HG03045 (cell line): ENCODE results near the gene PGLYRP2.
"Not testable (repeated sequence)": the region's sequence is repeated elsewhere in the genome, so short reads cannot be mapped to it uniquely, and the experiment has no call there.

Experiments used
- ATAC-seq: cut with Tn5 transposase; IDR thresholded peaks from one replicate; pipeline ENCODE4 v1.9.1; 2021; ENCODE audit warnings: mild to moderate bottlenecking, moderate library complexity; ENCODE audit not compliant: unreplicated experiment

The PGLYRP2 gene

DNA sequence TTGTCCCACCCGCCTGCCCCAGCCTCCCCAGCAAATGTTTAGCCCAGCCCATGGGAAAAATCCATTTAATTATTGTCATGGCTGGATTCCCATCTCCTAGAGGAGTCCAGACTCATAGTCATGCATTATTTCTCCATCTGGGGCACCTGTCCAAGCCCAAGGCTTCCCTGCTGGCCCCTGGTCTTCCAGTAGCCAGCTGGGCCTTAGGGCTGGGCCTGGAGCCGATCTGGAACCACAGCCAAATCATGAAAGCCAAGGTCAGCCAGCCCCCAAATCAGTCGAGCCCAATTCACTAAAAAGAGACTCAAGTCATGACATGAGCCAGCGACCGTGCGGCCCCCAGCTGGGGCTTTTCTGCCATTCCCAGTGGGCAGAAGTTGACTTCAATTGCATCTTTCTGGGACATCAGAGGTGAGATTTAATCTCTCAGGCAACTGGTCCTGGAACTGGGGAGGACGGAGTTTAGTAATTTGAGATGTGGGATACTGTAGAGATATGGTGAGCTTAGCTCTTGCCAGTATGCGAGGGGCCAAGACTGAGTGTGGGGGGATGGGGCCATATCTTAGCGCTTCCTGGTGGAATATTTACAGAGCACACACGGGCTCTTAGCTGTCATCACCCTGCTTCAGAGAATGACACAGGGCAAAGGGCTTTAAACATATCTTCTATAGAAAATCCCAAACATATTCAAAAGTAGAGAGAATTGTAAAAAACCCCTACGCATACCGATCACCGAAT, 9.4 kb upstream of the PGLYRP2 start:
- no peak for ATAC-seq

DNA sequence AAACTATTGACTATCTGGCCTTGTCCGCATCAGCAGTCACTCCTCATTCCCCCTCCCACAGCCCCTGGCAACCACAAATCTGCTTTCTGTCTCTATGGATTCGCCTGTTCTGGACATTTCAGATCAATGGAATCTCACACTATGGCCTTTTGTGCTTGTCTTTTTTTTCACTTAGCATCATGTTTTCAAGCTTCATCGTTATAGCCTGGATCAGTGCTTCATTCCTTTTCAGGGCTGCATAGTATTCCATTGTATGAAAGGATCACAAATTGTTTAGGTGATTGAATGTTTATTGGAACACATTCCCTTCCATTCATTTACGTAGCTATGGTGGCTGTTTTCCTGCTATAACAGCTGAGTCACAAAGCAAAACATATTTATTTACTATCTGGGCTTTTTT, 7.7 kb upstream of the PGLYRP2 start:
- no peak for ATAC-seq

DNA sequence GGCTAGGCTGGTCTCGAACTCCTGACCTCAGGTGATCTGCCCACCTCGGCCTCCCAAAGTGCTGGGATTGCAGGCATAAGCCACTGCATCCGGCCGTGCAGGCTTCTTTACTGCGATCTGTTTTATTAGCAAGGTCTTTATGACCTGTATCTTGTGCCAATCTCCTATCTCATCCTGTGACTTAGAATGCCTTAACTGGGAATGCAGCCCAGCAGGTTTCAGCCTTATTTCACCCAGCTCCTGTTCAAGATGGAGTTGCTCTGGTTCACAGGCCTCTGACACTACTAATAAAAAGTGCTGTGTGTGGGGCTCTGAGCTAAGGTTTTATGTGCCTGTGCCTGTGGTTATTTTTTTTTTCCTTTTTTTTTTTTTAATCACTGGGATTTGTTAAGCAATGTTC, 6.5 kb upstream of the PGLYRP2 start:
- not testable (repeated sequence) for ATAC-seq

DNA sequence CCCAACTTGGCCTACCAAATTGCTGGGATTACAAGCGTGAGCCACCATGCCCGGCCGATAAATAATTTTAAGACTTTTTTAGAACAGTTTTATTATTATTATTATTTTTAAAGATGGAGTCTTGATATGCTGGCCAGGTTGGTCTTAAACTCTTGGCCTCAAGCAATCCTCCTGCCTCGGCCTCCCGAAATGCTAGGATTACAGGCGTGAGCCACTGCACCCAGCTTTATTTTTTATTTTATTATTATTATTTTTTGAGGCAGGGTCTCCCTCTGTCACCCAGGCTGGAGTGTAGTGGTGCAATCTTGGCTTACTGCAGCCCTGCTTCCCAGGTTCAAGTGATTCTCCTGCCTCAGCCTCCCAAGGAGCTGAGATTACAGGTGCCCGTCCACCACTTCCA, 1.7 kb upstream of the PGLYRP2 start:
- ATAC-seq = not testable (repeated sequence)

DNA sequence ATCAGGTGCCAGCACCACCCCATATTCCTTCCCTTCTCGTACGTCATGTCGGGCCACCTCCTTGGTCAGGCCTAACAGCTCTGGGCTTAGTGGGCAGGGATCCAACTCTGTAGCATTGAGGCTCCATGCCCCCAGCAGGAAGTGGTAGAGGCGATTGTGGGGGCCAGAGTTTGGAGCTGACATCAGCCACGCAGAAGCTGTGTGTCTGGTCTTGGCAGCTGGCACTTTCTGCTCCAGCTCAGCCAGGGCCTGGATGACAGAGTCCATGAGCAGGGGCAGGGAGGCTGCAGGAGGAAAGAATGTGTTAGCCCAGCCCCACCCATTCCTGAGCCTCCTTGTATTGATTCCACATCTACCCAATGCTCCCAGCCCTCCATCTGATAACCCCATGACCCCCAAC, 3.0 kb downstream of the PGLYRP2 start:
- ATAC-seq = no peak

DNA sequence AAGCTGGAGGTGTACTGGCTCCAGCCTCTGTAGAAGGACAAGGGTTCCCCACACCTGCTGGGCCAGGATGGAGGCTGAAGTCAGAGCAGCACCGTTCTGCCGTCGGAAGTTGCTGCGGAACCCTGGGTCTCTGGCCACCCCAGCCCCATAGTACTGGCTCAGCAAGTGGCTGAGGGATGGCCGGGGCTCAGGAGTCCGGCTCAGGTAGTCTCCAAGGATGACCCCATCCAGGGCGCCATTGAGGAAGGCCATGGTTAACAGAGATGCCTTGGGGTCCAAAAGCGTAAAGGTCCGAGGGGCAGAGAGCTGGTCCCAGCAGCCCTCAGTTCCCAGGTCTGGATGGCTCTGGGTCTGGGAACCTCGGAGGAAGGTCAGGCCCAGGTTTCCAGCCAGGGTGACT, 3.7 kb downstream of the PGLYRP2 start:
- ATAC-seq = no peak

DNA sequence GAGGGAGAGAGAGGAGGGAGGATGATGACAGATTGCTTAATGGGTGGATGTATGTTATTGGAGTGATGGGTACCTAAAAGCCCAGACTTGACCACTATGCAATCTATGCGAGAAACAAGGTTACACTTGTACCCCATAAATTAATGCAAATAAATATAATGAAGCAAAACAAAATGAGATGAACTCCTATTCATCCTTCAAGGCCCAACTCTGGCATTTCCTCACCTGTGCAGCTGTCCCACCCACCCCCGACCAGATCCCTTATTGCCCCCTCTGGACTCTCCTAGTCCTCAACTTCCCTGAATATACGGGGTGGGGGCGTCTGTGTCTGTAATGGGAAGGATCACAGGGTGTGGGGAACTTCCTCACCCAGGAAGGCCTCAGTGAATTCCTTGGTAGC, 4.1 kb downstream of the PGLYRP2 start:
- no peak for ATAC-seq

DNA sequence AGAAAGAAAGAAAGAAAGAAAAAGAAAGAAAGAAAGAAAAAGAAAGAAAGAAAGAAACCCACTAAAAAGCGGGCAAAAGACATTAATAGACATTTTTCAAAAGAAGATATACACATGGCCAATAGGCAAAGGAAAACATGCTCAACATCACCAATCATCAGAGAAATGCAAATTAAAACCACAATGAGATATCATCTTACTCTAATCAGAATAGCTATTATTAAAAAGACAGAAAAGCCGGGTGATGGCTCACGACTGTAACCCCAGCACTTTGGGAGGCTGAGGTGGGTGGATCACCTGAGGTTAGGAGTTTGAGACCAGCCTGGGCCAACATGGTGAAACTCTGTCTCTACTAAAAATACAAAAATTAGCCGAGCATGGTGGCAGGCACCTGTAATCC, 5.5 kb downstream of the PGLYRP2 start:
- not testable (repeated sequence) for ATAC-seq

DNA sequence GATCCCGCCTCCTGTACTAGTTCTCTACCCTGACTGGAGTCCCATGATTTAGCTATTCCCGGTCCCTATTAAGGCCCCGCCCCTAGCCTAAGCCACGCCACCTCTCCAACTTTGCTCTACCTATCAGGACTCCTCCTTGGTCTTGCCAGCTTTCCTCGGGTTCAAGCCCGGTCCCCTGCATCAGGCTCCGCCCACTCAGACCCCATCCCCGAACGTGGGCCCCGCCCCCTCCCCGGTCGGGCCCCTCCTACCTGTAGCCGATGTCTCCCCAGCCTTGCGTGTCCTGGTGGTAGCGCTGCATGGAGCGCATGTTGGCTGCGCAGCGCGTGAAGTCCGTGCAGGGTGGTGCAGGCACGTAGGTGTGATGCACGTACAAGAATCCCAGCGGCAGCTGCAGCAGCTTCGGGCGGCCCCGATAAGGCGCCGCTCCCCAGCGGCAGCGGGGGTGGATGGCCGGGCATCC, 7.6 kb downstream of the PGLYRP2 start:
- no peak for ATAC-seq

DNA sequence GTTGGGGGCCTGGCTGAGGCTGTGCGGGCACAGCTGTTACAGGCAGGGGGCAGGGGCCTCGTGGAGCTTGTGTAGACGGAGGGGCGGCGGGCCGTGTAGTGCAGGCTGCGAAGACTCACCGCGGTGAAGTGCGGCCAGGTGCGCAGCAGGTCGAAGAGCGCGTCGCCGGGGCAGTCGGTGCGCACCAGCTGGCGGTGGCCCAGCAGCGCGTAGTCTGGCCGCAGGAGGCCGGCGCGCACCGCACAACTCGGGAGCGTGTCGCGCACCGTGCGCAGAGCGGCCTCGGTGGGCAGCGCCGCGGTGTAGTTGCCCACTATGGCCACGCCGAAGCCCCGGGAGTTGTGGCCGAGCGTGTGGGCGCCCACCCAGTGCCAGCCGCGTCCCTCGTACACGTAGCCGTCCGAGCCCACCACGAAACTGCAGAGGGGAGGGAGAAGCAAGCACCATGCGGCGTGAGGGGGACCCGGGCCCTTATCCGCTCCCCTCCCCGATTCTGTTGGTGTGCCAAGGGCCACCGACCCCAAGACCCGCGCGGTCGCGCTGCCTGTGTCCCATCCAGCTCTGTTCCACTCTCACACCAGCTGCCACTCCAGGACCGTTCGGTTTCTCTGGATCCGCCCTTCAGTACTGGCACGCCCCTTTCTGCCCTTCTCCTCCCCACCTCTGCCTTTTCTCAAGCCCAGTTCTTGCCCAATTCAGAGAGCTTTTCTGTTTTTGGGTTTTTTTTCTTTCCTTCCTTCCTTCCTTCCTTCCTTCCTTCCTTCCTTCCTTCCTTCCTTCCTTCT, 9.6 kb downstream of the PGLYRP2 start:
- ATAC-seq = no peak

DNA sequence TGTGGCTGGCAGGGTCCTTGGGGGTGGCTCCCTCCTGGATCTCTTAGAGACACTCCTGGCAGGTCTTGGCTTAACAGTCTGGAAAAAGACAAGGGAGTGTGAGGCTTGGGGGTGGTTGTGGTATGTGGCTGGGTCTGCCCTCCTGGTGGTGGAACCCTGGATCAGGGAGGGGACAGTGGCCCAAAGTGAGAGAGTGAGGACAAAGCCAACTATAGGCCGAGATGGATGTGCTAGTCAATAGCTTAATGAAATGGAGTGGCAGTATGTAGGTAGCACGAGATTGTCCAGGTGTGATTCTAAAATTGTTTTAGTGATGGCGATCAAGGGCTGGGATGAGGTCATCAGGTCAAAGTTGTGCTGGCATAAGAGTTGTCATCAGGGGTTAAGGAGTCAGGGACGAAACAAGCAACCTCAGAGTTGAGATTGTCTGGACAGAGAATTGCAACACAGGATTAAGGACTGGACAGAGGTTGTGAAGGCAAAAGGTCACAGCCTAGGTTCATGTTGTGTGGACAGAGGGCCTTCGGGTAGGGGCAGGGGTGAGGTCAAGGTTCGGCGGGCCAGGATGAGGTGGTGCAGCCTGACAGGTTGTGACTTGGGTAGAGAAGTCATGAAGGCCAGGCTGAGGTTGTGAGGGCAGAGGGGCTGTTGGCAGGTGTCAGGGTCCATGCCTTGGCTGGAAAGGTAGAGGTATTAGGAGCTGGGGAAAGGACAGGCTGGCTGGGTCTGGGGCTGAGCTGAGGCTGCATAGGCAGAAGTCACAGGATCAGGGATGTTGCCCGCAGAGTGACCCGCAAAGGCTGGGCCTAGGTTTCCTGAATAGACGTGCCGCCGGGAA, 10.4 kb downstream of the PGLYRP2 start:
- ATAC-seq = no peak

DNA sequence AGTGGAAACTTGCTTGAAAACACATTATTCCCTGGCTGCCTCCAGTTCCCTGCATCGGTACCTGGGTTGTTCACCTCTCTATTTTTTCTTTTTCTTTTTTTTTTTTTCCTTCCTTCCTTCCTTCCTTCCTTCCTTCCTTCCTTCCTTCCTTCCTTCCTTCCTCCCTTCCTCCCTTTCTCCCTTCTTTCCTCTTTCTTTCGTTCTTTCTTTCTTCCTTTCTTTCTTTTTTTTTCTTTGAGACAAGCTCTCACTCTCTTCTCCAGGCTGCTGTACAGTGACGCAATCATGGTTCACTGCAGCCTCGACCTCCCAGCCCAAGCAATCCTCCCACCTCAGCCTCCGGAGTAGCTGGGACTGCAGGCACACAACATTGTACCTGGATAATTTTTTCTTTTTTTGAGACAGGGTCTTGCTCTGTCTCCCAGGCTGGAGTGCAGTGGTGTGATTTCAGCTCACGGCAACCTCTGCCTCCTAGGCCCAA, 11.5 kb downstream of the PGLYRP2 start:
- no peak for ATAC-seq

DNA sequence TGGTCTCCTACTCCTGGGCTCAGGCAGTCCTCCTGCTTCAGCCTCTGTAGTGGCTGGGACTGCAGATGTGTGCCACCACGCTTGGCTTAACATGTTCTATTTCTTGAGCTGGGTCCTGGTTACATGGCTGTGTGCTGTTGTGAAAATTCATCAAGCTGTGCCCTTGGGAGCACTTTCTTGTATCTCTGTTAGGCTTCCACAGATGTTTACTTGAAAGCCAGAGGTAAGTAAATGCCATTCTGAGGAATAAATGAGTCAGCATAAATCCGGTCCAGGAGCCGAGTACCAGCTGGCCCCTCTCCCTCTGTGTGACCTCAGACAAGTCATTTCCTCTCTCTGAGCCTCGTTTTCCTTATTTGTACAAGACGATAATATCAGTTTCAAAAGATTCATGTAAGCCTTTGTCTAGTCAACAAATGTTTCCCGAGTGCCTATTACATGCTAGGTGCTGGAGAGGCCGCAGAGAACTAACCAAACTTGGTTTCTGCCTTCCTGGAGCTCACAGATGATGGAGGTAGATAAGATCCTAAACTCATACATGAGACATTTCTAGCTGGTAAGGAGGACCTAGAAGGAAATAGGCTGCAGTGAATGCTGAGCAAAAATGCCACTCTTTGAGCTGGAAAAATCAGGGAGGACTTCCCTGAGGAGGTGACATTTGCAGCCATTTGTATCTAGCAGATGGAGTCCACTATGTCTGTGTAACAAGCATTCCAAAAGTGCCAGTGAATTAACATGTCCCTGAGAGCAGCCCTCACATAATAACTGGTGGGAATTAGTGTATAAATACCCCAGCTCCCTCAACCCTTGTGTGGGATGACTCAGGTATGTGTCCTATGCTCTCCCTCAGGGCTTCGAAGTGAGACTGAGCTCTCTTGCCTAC, 12.2 kb downstream of the PGLYRP2 start:
- ATAC-seq = no peak

DNA sequence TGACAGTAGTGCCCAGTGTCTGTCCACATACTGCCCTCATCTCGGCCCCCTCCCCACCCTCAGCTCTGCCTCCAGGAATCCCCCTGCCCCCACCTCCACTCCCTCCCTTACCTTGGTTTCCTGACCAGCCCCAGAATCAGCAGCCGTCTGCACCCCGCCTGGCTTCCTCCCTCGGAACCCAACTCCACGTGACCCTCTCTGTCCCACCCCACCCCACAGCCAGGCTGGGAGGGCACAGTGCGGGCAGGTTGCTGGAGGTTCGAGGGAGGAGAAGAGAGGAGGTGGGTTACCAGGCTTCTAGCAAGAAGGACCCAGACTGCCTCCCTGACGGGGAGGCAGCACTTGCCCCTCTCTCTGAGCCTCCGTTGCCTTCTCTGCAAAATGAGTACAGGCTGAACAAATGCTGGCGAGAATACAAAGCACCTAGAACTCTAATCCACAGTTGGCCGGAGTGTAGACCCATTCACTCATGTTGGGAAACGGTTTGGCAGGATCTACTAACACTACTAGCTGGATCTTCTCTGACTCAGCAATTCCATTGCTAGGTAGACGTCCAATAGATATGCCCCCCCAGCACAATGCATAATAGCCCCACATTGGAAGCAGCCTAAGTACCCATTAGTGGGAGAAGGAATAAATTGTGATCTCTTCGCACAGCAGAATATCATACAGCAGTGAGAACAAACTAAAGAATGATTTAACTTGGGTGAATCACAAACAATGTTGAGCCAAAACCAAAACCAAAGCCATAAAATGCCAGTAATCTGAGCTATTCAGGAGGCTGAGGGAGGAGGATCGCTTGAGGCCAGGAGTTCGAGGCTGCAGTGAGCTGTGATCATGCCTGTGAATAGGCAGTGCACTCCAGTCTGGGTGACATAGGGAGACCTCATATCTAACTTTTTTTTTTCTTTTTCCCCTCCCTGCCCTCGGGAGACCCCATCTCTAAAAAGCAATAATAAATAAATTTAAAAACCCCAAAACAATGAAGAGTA, 14.6 kb downstream of the PGLYRP2 start, which contains the start of gene RASAL3:
Gene RASAL3, minus strand, starts transcription at position 151 of the 992 bp plus-strand sequence. CDS start 186 bp downstream, outside the sequence.
- ATAC-seq = no peak

DNA sequence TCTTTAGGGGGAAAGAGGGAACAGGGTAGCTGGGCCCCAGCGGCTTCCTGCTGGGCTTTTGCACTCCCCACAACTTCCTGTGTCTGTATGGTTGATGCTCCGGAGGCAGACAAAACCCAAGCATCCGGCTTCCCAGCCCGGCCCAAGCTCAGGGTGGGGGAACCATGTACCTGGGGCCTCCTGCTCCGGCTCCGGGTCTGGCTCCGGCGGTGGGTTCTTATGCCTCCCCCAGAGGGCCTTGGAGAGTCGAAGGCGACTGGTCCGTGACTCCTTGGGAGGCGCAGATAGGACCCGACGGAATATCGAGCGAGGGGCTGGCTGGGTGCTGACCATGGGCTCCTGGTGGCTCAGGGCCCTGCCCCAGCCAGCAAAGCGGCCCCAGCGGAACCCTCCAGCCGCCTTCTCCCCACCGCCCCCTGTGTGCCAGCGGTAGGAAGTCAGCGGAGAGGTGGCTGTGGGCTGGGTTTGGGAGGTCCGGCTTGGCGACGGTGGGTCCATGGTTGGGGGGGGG, 15.4 kb downstream of the PGLYRP2 start:
- ATAC-seq = no peak

DNA sequence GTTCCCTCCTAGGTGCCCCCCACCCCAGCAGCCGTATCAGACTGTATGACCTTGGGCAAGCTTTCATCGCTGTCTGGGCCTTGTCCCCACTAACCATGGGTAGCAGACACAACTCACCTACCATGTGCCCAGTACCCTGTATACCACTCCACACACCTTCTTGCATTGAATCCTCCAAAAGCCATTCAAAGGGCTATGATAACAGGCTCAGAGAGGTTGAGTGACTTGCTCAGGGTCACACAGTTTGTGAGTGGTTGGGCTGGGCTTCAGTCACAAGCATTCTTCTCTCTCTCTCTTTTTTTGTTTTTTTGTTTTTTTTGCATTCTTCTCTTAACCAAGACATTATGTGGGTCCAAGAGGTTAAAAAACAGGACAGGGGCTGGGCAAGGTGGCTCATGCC, 17.6 kb downstream of the PGLYRP2 start:
- no peak for ATAC-seq

DNA sequence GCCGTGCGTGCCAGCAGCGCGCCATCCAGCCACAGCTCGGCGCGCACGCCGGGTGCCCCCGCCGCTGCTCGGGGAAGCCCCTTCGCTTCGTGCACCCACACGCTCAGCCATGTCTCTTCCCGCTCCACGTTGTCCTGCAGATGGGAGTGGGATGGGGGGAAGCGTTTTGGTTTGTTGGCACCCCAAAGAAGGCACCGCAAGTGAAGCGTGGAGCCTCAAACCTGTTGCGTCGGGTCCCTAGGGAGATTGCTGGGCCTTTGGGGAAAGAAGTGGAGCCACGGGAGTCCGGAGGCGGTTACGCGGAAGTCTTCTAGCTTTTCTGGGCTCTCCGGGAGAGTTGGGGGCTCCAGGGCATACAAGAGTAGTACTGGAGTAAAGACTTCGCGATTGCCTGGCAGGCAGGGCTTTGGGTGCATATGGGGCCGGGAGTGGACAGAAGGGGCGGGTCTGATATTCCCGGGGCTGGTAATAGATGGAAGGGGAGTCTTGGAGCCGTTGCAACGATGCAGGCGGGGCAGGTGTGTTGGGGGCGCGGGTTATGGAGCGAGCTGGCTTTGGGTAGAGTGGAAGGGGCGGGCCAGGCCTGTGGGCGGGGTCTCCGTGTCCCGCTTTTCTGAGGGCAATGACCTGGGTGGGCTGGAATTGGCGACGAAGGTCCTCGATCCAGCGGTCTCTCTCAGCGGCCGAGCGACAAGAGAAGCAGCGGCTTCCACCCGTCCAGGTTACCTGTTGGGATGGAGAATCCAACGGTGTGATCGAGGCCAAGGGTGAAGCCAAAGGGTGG, 21.4 kb downstream of the PGLYRP2 start:
- no peak for ATAC-seq
